HuH-7 (cell line): ENCODE measurements around the gene IRAK2.
"Not testable (repeated sequence)": the region's sequence is repeated elsewhere in the genome, so short reads cannot be mapped to it uniquely, and the experiment has no call there.

Experiments used
- DNase-seq: peaks from one replicate; pipeline ENCODE4 v3.0.0; 2011; ENCODE audit warnings: low spot score

IRAK2 gene

DNA sequence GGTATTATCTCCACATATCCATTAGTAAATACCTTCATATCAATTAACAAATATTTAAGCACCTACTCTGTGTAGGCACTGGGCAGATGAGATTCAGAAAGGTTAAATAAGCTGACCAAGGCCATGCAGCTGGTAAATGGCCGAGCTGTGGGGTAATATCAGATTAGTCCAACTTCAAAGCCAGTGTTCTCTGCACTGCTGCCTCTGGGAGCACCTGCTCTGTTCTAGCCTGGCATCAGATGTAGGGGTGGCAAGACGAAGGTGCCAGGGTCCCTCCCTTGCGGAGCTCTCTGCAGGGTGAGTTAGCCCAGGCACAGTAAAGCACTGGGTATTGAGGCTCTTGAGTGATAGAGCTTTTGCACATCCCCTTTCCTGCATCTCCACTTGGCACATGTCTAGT is 89.0 kb downstream of the IRAK2 start:
- no peak for DNase-seq

DNA sequence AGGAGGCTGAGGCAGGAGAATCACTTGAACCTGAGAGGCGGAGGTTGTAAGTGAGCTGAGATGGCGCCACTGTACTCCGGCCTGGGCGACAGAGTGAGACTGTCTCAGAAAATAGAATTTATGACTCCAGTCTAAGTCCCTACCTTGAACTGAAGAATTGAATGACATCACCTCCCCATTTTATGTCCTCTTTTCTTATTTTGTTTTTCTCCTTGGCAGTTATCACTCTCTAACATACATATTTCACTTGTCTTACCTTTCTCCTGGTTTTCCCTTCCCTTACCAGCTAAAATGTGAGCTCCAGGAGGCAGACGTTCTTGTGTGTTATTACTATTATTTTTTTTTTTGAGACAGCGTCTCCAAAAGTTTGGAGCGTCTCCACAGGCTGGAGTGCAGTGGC is 91.1 kb downstream of the IRAK2 start:
- no peak for DNase-seq

DNA sequence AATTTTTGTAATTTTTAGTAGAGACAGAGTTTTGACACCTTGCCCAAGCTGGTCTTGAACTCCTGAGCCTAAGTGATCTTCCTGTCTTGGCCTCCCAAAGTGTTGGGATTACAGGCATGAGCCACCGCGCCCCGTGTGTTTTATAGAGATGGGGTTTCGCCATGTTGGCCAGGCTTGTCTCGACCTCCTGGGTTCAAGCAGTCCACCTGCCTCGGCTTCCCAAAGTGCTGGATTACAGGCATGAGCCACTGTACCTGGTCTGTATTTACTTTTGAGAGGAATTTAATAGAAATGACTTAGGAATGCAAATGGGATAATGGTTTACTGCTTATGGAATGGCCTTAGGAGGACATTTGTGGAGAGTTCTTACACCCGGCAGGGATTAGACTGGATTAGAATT is 94.3 kb downstream of the IRAK2 start:
- no peak for DNase-seq

DNA sequence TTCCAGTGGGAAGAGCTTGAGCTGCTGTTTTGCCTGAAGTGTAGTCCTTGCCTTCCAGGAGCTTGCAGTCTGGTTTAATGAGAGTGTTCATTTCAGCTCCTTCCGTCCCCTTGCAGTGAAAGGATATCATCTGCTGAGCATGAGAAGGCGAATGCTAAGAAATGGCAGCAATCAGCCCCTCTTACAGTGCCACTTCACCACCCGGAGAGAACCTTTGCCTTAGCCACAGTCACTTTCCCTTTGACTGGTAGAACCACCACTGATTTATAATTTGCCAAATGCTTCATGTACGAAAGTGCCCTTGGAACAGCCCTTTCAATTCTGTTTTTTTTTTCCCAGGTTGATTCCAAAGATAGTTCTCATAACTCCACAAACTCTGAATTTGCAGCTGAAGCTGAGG is 95.1 kb downstream of the IRAK2 start:
- no peak for DNase-seq

DNA sequence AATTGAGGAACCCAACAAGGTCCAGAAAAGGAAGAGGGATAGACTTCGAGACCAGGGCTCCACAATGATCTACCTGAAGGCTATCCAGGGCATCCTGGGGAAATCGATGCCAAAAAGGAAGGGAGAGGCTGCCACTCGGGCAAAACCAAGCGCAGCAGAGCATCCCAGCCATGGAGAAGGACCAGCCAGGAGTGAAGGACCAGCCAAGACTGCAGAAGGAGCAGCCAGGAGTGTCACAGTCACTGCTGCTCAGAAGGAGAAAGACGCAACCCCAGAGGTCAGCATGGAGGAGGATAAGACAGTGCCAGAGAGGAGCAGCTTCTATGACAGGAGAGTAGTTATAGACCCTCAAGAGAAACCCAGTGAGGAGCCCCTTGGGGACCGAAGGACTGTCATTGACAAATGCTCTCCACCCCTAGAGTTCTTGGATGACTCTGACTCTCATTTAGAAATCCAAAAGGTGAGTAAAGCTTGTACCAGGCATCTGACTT is 95.5 kb downstream of the IRAK2 start:
- DNase-seq, result no peak

DNA sequence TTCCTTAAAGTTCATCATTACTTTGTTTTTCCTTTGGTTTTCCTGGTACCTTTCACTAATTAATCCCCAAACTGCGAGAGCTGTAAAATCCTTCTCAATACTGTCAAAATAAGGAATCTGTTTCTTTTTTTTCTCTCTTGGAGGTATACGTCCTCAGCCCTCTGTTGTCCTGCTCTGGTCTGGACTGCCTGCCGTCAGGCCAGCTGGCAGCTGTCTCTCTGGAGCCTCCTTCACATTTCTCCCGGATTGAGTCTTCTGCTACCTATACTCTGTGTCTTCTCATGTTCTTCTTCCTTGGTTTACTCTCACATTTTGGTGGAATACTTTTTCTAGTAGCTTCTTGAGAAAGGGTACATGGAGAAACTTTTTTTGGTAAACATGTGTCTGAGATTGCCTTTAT is 97.3 kb downstream of the IRAK2 start:
- DNase-seq, result no peak

DNA sequence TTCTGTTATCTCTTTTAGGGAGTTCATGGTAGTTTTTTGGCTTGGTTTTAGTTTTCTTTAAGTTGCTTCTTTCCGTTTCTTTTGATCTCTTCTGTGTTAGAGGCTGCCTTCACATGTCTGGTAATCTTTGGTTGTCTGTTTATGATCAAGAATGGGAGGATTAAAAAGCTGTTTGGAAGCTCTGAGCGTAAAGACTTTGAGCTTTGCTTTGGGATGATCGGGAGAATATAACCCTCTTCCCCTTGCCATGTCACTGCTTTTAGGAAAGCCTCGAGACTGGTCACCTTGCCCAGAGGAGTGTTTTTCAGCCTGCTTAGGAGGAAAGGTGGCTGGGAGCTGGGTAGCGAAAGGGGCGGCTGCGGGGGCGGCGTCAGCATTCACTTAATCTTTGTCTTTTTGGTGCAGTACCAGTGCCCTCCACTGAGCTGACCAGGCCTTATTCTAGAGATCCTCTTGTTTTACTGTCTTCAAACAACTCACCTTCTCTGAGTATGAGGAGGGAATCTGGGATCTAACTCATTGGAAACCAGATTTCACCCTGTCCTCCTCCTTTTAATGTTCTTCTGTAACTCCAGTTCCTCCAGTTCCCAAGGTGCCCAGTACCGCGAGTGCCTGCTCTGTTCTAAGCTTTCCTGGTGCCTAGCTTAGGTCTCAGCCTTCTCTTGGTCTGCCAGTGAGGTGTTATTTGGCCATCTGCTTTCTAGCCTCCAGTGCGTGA is 99.1 kb downstream of the IRAK2 start:
- DNase-seq, result peak; percentile 74

DNA sequence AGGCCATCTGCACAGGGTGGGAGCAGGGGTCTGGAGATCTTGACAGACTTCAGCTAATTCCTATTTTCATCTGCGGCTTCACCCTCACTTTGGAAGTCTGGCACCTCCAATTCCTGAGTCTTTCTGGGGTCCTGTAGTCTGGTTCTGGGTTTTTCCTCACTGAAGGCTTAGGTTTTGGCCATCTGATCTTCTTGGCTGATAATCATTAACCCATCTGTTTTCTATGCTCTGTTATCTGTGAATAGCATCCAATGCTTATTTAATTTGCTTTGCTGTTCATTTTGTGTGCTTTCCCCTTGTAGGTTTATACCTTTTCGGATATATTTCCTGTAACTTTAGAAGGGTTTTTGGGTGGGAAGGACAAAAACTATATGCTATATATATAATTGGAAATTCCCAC is 101.1 kb downstream of the IRAK2 start:
- no peak for DNase-seq

DNA sequence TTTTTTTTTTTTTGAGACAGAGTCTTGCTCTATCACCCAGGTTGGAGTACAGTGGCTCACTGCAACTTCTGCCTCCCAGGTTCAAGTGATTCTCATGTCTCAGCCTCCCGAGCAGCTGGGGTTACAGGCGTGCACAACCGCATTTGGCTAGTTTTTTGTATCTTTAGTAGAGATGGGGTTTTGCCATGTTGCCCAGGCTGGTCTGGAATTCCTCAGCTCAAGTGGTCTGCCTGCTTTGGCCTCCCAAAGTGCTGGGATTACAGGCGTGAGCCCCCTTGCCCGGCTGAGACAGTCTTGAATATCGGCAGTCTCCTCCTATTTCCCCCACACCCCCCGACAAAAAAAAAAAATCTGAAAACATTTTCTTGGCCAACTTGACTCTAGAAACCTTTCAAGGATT is 102.2 kb downstream of the IRAK2 start:
- DNase-seq, result not testable (repeated sequence)

DNA sequence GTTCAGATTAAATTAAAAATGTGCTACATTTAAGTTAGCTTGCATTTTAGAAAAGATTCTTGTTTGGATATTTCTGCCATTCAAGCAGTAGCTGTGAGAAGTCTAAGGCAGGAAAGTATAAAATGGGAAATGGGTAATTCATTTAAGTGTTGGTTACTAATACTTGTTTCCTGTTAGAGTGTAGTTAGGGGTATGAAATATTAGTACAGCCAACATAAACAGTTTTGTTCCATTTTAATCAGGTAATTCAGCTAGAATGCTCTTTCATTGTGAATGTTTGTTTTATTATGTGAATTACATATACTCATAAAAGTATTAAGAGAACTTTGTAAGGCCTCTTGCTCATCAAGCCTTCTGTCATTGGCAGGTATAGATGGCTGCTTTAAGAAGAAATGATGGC is 103.4 kb downstream of the IRAK2 start:
- DNase-seq, result no peak

DNA sequence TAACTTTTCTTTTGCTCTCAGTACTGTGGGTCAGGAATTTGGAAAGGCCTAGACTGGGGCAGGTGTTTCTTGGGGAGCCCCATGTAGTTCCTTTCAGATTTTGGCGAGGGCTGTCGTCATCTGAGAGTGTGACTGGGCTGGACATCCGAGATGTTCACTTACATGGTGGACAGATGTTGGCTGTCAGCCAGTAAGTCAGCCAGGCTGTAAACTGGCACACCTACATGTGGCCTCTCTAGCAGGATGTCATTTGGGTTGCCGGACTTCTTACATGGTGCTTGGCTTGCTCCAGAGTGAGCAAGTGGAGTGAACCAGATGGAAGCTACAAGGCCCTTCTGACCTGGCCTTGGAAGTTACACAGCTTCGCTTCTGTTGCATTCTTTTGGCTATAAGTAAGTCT is 104.2 kb downstream of the IRAK2 start:
- no peak for DNase-seq

DNA sequence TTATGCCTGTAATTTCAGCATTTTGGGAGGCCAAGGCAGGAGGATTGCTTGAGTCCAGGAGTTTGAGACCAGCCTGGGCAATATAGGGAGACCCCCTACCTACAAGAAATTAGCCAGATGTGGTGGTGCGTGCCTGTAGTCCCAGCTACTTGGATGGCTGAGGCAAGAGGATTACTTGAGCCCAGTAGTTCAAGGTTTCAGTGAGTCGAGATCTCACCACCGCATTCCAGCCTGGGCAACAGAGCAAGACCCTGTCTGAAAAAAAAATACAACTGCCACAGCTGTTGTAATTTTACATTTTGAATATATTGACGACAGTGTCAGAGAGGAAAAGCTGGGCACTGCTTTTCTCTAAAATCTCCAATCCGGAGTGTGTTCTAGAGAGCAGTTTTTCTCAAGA is 104.7 kb downstream of the IRAK2 start:
- no peak for DNase-seq

DNA sequence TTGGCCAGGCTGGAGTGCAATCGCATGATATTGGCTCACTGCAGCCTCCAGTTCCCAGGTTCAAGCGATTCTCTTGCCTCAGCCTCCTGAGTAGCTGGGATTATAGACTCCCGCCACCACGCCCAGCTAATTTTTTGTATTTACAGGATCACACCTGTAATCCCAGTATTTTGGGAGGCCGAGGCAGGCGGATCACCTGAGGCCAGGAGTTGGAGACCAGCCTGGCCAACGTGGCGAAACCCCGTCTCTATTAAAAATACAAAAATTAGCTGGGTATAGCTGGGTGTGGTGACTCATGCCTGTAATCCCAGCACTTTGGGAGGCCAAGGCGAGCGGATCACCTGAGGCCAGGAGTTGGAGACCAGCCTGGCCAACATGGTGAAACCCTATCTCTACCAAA is 107.8 kb downstream of the IRAK2 start:
- DNase-seq, result not testable (repeated sequence)

DNA sequence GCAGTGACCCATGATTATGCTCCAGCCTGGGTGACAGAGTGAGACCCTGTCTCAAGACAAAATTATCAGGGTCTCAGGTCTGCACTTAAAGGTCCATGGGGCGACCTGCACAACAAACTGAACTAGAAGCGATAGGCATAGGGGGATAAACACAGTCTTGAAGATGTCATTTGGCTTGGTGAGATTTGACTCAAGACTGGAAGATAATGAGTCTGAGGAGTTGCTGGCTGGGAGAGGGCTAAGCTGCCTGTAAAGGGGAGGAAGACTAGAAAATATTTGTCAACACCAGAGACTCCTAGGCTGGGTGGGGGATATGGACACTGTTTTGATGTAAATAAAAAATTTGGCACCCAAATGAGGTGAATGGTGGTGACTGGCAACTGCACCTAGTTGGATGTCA is 108.3 kb downstream of the IRAK2 start:
- no peak for DNase-seq

DNA sequence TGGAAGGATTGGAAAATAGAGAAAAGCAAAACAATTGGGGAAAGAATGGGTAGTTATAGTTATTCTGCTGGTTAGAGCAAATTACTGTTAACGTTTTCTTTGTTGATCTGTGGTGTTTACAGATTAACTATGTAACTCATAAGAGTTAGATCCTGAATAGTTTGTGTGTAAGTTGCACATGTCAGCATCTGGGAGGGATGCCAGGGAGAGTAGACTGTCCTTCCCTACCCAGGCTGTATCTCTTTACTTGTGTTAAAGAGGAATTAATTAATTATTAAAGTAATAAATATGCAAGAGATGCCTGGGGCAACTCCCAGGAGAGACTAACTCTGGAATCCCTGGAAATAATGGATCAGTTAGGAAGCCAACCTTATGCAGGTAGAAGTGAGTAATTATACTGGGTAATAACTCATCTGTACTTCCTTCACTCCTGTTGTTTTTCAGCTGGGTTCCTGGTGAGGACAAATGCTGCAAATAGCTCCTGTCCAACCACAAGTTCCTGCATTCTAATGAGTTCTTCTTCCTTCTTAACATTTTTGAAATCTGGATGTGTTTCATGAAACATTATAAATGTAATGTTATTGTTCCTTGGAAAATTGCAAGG is 109.1 kb downstream of the IRAK2 start:
- no peak for DNase-seq

DNA sequence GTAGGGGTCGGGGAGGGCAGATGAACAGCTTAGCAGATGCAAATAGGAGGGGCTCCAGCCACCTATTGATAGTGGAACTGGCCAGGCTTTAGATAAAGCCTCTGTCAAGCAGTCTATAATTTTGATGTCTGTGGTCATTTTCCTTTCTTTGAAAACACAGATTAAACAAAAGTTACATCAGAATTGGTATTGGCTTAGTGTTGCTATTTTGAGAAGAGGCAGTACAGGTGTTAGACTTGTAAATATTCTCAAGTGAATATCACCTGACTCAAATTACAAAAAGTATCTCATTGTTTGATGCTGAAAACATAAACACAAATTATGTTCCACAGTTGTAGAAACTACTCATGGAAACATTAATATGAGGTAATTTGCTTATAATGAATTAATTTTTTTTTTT is 109.9 kb downstream of the IRAK2 start:
- no peak for DNase-seq

DNA sequence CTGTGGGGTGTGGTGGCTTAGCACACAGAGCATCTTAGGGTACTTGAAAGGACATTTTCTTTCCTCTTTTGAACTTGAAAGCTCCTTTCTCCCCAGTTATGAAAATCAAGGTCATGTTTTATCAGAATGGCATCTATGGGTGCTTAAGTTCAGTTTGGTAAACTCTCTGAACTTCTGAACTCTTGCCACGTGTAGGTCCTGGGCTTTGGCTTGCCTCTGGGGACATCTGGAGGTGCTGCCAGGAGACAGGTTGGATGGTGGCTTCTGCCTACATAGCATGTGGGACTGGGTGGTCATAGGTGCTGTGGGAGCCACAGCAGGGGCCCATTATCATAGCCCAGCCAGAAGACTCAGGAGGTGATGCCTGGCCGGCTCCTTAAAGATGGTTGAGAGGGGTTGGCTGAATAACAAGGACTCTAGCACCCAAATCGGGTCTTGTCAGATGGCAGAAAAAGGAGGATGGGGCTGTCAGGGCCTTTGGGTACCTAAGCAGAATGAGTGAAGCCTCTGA is 112.5 kb downstream of the IRAK2 start:
- DNase-seq, result no peak

DNA sequence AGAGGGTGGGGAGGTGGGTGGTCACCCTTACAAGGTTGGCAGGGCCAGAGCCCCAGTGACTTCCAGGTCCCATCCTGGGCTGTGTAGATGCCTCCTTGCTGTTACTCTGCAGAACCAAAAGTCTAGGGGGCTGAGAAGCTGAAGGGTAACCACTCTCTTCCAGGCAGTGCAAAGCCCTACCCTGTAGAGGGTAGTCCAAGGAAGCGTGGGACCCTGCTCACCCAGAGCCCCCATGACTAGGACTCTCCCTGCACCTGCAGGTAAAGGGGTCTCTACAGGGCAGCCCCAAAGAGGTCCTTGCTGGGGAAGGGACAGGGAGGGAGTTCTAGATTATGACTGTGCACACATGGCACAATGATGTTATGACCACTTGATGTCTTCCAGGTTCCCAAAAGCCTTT is 113.8 kb downstream of the IRAK2 start:
- DNase-seq, result no peak

DNA sequence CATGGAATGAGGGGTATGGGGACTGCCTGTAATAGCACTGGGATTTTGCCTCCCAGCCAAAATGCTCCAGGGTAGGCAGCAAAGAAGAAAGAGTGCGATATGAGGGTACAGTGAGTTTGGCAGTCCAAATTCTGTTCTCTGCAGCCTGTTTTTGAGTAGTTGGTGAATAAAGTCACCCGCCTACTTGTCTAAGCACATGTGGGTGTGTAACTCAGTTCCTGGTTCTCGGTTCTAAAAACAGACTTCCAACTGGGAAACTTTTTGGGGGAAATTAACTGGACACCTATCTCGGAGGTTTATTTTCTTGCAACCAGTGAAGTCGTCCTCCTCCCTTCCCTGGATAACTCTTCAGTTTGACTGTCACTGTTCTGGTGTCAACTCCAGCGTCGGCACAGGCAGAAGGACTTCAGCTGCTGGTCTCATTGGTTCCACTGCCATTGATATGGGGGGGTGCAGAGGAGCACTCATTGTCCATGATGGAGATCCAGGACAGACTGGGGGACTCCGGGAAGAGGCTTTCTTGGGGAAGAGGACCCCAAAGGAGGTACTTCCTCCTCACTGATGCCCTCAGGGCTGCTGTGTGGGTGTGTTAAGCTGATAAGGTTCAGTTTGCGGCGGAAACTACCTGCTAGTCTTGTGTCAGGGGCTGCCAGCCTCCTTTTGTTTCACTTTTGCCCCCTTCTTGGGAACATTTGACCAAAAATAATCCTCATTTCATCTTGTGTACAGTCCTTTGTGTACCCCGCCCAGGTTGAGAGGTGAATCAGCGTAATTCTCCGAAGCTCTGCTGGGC is 114.9 kb downstream of the IRAK2 start:
- DNase-seq, result no peak

DNA sequence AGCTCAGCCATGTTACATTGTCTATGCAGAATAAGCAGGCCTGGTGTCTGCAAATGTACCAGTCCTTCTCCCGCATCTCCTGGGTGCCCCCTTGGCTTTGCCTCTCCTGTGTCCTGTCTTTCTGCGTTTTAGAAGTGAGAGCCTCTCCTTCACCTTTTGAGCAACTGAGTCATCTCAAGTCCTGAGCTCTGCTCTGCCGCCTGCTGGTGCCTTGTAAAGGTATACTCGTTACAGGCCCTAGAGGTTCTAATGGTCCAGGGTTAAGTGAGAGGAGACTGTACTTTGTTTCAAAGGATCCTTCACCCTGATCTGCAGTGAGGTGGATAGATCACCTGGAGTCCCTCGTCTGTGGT is 115.4 kb downstream of the IRAK2 start:
- DNase-seq, result no peak

DNA sequence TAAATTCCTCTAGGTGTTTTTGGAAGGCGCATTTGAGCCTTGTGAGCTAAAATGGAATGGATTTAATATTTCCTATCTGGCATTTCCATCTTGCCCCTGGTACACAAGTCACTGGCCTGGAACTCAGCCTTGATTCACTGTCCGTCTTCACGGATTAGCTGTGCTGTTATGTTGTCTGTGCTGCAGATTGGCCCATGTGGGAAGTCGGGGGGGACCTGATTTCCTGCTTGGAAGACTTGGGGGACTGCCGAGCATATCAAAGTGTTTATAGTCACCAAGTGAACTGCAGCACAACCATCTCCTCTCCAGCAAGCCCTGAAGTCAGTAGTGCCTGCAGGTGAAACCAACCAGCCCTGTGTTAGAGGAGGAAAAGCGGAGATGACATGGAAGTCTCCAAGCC is 115.9 kb downstream of the IRAK2 start:
- DNase-seq, result no peak

DNA sequence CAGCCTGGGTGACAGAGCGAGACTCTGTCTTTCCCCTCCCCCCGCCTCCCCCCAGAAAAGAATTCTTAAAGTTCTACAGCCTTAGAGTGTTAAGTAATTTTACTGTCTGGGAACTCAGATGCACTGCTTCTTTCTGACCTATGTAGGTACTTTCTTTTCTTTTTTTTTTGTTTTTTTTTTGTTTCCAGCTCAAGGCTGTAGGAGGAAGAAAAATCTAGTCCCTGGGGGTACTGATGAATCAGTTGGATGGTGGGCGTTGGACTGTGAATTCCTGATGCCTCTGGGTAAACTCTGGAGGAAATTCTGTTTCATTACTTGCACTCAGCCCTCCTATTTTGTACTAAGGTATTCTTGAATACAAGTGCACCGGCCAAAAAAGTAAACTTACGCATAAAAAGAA is 117.2 kb downstream of the IRAK2 start:
- no peak for DNase-seq

DNA sequence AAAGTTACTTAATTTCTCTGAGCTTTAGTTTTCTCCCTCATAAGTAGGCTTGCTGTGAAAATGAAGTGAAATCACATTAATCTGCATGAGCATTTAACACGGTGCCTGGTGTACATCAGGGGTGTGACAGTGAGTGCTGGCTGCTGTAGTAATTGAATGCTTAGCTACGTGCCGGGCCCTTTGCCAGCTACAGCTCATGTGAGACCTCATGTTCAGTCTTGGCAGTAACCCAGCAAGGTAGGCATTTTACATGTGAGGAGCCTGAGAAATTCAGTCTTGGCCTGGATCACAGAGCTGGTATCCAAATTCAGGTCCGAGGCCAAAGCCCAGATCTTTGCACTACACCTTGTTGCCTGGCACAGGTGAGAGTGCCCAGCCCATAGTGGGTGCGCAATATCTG is 118.9 kb downstream of the IRAK2 start:
- DNase-seq, result no peak
